HepG2 (cell line): ENCODE measurements around the gene MYADML2. TPM values are rescaled to one million over a fixed set of nuclear protein-coding genes. Genes with fewer than 3 reads are reported as not detected.

Experiments used
- ARID5B ChIP-seq: IDR thresholded peaks from 2 replicates; pipeline ENCODE4 v1.4.0; 2020; ENCODE audit warnings: mild to moderate bottlenecking, missing genetic modification reagents
- ARNTL ChIP-seq: sonication (generic); formaldehyde crosslinking; IDR thresholded peaks from 2 replicates; pipeline ENCODE4 v1.4.0; 2020; ENCODE audit warnings: mild to moderate bottlenecking, missing genetic modification reagents
- BRD4 ChIP-seq: sonication (generic); formaldehyde crosslinking; IDR thresholded peaks from 2 replicates; pipeline ENCODE4 v1.4.0; 2020; ENCODE audit warnings: missing genetic modification reagents
- ELF4 ChIP-seq: sonication (generic); formaldehyde crosslinking; IDR thresholded peaks from 2 replicates; pipeline ENCODE4 v1.5.0; 2020; ENCODE audit warnings: missing genetic modification reagents, mild to moderate bottlenecking, moderate library complexity, borderline replicate concordance
- FOSL1 ChIP-seq: sonication (generic); formaldehyde crosslinking; IDR thresholded peaks from 2 replicates; pipeline ENCODE4 v1.9.0; 2021; ENCODE audit warnings: missing genetic modification reagents, borderline replicate concordance
- HNRNPLL ChIP-seq: fragments of 200-400 bp; formaldehyde crosslinking; IDR thresholded peaks from 2 replicates; pipeline ENCODE4 v1.6.1; 2017; ENCODE audit warnings: mild to moderate bottlenecking, low read depth, low read length; ENCODE audit not compliant: poor library complexity, severe bottlenecking
- MTF2 ChIP-seq: sonication (generic); formaldehyde crosslinking; IDR thresholded peaks from 2 replicates; pipeline ENCODE4 v1.5.0; 2020; ENCODE audit warnings: missing genetic modification reagents, borderline replicate concordance
- PCBP1 ChIP-seq: fragments of 200-400 bp; formaldehyde crosslinking; IDR thresholded peaks from 2 replicates; pipeline ENCODE4 v1.6.1; 2017; ENCODE audit warnings: mild to moderate bottlenecking, low read depth, low read length, borderline replicate concordance
- RFX3 ChIP-seq: IDR thresholded peaks from 2 replicates; pipeline ENCODE4 v1.6.1; 2016; ENCODE audit warnings: missing biosample characterization, missing genetic modification reagents
- SALL2 ChIP-seq: sonication (generic); formaldehyde crosslinking; IDR thresholded peaks from 2 replicates; pipeline ENCODE4 v1.8.1; 2023; ENCODE audit warnings: mild to moderate bottlenecking, missing genetic modification reagents, inconsistent platforms
- TFDP1 ChIP-seq: IDR thresholded peaks from 2 replicates; pipeline ENCODE4 v1.6.1; 2016; ENCODE audit warnings: missing compliant biosample characterization, missing genetic modification reagents, borderline replicate concordance
- TSC22D2 ChIP-seq: sonication (generic); formaldehyde crosslinking; IDR thresholded peaks from 2 replicates; pipeline ENCODE4 v1.5.1; 2020; ENCODE audit warnings: missing genetic modification reagents, mild to moderate bottlenecking, borderline replicate concordance
- WIZ ChIP-seq: sonication (generic); formaldehyde crosslinking; IDR thresholded peaks from 2 replicates; pipeline ENCODE4 v1.5.1; 2020; ENCODE audit warnings: mild to moderate bottlenecking, missing genetic modification reagents
- ZFX ChIP-seq: sonication (generic); formaldehyde crosslinking; IDR thresholded peaks from 2 replicates; pipeline ENCODE4 v1.4.0; 2020; ENCODE audit warnings: mild to moderate bottlenecking, low read depth, missing genetic modification reagents, moderate library complexity
- ZNF224 ChIP-seq: sonication (generic); formaldehyde crosslinking; IDR thresholded peaks from 2 replicates; pipeline ENCODE4 v1.5.0; 2020; ENCODE audit warnings: mild to moderate bottlenecking, missing genetic modification reagents
- ZNF232 ChIP-seq: sonication (generic); formaldehyde crosslinking; IDR thresholded peaks from 2 replicates; pipeline ENCODE4 v1.4.0; 2020; ENCODE audit warnings: missing genetic modification reagents, borderline replicate concordance
- ZNF598 ChIP-seq: sonication (generic); formaldehyde crosslinking; IDR thresholded peaks from 2 replicates; pipeline ENCODE4 v1.5.1; 2020; ENCODE audit warnings: mild to moderate bottlenecking, missing genetic modification reagents, borderline replicate concordance
- ZNF781 ChIP-seq: sonication (generic); formaldehyde crosslinking; IDR thresholded peaks from 2 replicates; pipeline ENCODE4 v1.5.1; 2020; ENCODE audit warnings: borderline replicate concordance, mild to moderate bottlenecking, missing genetic modification reagents; ENCODE audit errors: not compliant biosample characterization
- ZNF816 ChIP-seq: sonication (generic); formaldehyde crosslinking; IDR thresholded peaks from 2 replicates; pipeline ENCODE4 v1.8.0; 2022; ENCODE audit warnings: missing genetic modification reagents, mild to moderate bottlenecking, borderline replicate concordance
- ZNF839 ChIP-seq: sonication (generic); formaldehyde crosslinking; IDR thresholded peaks from 2 replicates; pipeline ENCODE4 v1.4.0; 2020; ENCODE audit warnings: missing genetic modification reagents, mild to moderate bottlenecking, borderline replicate concordance
- polyA plus RNA-seq, 8 experiments: library from polyadenylated mRNA; depleted of rRNA in 3 of 8; stranded (reverse) in 7 of 8; unstranded in 1 of 8; fragments of >200 nt; fragmentation: Illumina TruSeq in 4 of 8; extraction: Trizol in 4 of 8; gene quantifications; 2 replicates each; pipeline versions ENCODE4 v1.2.1 to v1.2.3, GENCODE V29; 2011 to 2016; ENCODE audit warnings: low read depth in 4 of 8, missing spikeins in 1 of 8, mixed read lengths in 1 of 8; ENCODE audit not compliant: insufficient read depth in 1 of 8
- total RNA-seq, 5 experiments: library from RNA; depleted of rRNA; stranded (reverse); fragments of >200 nt; fragmentation: Illumina TruSeq; extraction: Trizol; gene quantifications; 2 replicates each; pipeline ENCODE4 v1.2.3, GENCODE V29; 2016; ENCODE audit warnings: low read depth in 1 of 5
- TF ChIP-seq, protein P1 (sequence below): sonication (generic); formaldehyde crosslinking; IDR thresholded peaks from 2 replicates; pipeline ENCODE4 v1.4.0; 2020; ENCODE audit warnings: mild to moderate bottlenecking, low read depth, missing genetic modification reagents
- TF ChIP-seq, protein P2 (sequence below): sonication (generic); formaldehyde crosslinking; IDR thresholded peaks from 2 replicates; pipeline ENCODE4 v1.8.1; 2023; ENCODE audit warnings: missing genetic modification reagents, mild to moderate bottlenecking, borderline replicate concordance

MYADML2 gene
- total and polyA plus RNA-seq, 2 of the 13 experiments (the other 11 are each of a cell fraction or from before 2014, with no cell fraction given), result not detected

GRCh38 chr17:81960130-81960958, 13.3 kb upstream of the MYADML2 start (continued):
- no peak for TF ChIP-seq ARID5B (CRISPR knock-in tag)
- TF ChIP-seq ZNF816 (CRISPR knock-in tag), result 0 out of 2 replicates have a peak, but pooled peaks have one; percentile 22
- 0 out of 2 replicates have a peak, but pooled peaks have one; percentile 51 for TF ChIP-seq PCBP1
- TF ChIP-seq MTF2 (CRISPR knock-in tag), result 0 out of 2 replicates have a peak, but pooled peaks have one; percentile 69
- peak; percentile 68 for TF ChIP-seq ZFX (CRISPR knock-in tag)
- TF ChIP-seq ZNF232, result no peak; the same call in 1 of the 2 replicates
- TF ChIP-seq, protein P1, sequence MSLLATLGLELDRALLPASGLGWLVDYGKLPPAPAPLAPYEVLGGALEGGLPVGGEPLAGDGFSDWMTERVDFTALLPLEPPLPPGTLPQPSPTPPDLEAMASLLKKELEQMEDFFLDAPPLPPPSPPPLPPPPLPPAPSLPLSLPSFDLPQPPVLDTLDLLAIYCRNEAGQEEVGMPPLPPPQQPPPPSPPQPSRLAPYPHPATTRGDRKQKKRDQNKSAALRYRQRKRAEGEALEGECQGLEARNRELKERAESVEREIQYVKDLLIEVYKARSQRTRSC (CRISPR knock-in tag), result 0 out of 2 replicates have a peak, but pooled peaks have one; percentile 43
- no peak for TF ChIP-seq RFX3 (CRISPR knock-in tag)
- TF ChIP-seq SALL2 (CRISPR knock-in tag), result peak; percentile 22; the same call in 1 of the 2 replicates
- no peak for TF ChIP-seq ELF4 (CRISPR knock-in tag)
- no peak; the same call in 1 of the 2 replicates for TF ChIP-seq TFDP1 (CRISPR knock-in tag)
- 0 out of 2 replicates have a peak, but pooled peaks have one; percentile 33 for TF ChIP-seq WIZ (CRISPR knock-in tag)
- TF ChIP-seq ZNF781, result no peak
- TF ChIP-seq BRD4 (CRISPR knock-in tag), result peak; percentile 51; the same call in 1 of the 2 replicates
- no peak for TF ChIP-seq FOSL1 (CRISPR knock-in tag)
- TF ChIP-seq ZNF839 (CRISPR knock-in tag), result no peak
- TF ChIP-seq ZNF598 (CRISPR knock-in tag), result 0 out of 2 replicates have a peak, but pooled peaks have one; percentile 72
- TF ChIP-seq ZNF224, result 0 out of 2 replicates have a peak, but pooled peaks have one; percentile 56
- TF ChIP-seq, protein P2, sequence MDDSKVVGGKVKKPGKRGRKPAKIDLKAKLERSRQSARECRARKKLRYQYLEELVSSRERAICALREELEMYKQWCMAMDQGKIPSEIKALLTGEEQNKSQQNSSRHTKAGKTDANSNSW (CRISPR knock-in tag), result peak; percentile 43; the same call in 1 of the 2 replicates
- TF ChIP-seq ARNTL (CRISPR knock-in tag), result peak; percentile 62
- TF ChIP-seq TSC22D2 (CRISPR knock-in tag), result no peak
- peak; percentile 25 for TF ChIP-seq HNRNPLL
